SK-N-SH treated with all-trans-retinoic acid at 6 μM for 48 hours (cell line): ENCODE data around the gene GPHN.

ENCODE experiments used
- ATAC-seq: fragments of 200-7000 bp; cut with Tn5 transposase; 3 replicates; pipeline ENCODE4 v1.9.1; 2020; ENCODE audit warnings: mild to moderate bottlenecking, moderate library complexity
- BACH2 ChIP-seq: fragments of 250-450 bp; sonication (Bioruptor Pico); IDR thresholded peaks from 2 replicates; pipeline ENCODE4 v1.9.0; 2021; ENCODE audit warnings: mild to moderate bottlenecking, borderline replicate concordance
- CSDC2 ChIP-seq: fragments of 250-450 bp; sonication (Bioruptor Pico); IDR thresholded peaks from 2 replicates; pipeline ENCODE4 v1.5.0; 2020; ENCODE audit warnings: mild to moderate bottlenecking, moderate library complexity
- ESRRG ChIP-seq: fragments of 250-450 bp; sonication (Bioruptor Pico); IDR thresholded peaks from 2 replicates; pipeline ENCODE4 v1.6.1; 2021; ENCODE audit warnings: mild to moderate bottlenecking
- GLIS3 ChIP-seq: fragments of 250-450 bp; sonication (Bioruptor Pico); IDR thresholded peaks from 2 replicates; pipeline ENCODE4 v1.5.0; 2020; ENCODE audit warnings: mild to moderate bottlenecking, moderate library complexity
- ISL1 ChIP-seq: fragments of 250-450 bp; sonication (Bioruptor Pico); IDR thresholded peaks from 2 replicates; pipeline ENCODE4 v2.1.2; 2022; ENCODE audit warnings: mild to moderate bottlenecking, moderate library complexity
- OSR1 ChIP-seq: fragments of 250-450 bp; sonication (Bioruptor Pico); IDR thresholded peaks from 2 replicates; pipeline ENCODE4 v1.8.0; 2022; ENCODE audit warnings: moderate library complexity, mild to moderate bottlenecking, inconsistent platforms
- PPARA ChIP-seq: fragments of 250-450 bp; sonication (Bioruptor Pico); IDR thresholded peaks from 2 replicates; pipeline ENCODE4 v1.5.0; 2020; ENCODE audit warnings: mild to moderate bottlenecking, borderline replicate concordance
- RARB ChIP-seq: fragments of 250-450 bp; sonication (Bioruptor Pico); IDR thresholded peaks from 2 replicates; pipeline ENCODE4 v1.8.0; 2021; ENCODE audit warnings: mild to moderate bottlenecking, moderate library complexity
- SNAI2 ChIP-seq: fragments of 250-450 bp; sonication (Bioruptor Pico); IDR thresholded peaks from 2 replicates; pipeline ENCODE4 v1.5.0; 2020; ENCODE audit warnings: mild to moderate bottlenecking, moderate library complexity
- TCF4 ChIP-seq: fragments of 250-450 bp; sonication (Bioruptor Pico); IDR thresholded peaks from 2 replicates; pipeline ENCODE4 v1.8.0; 2021; ENCODE audit warnings: mild to moderate bottlenecking, moderate library complexity, borderline replicate concordance
- TOX ChIP-seq: fragments of 250-450 bp; sonication (Bioruptor Pico); IDR thresholded peaks from 2 replicates; pipeline ENCODE4 v1.8.0; 2021; ENCODE audit warnings: mild to moderate bottlenecking, moderate library complexity, borderline replicate concordance
- ZC3H10 ChIP-seq: fragments of 250-450 bp; sonication (Bioruptor Pico); IDR thresholded peaks from 2 replicates; pipeline ENCODE4 v1.5.1; 2021; ENCODE audit warnings: mild to moderate bottlenecking, moderate library complexity
- ZFP3 ChIP-seq: fragments of 250-450 bp; sonication (Bioruptor Pico); IDR thresholded peaks from 2 replicates; pipeline ENCODE4 v1.5.0; 2020; ENCODE audit warnings: mild to moderate bottlenecking, moderate library complexity
- ZNF565 ChIP-seq: fragments of 450-650 bp; formaldehyde crosslinking; conservative IDR thresholded peaks from 2 replicates; pipeline ENCODE4 v1.5.0; 2020; ENCODE audit warnings: low read depth, mild to moderate bottlenecking, moderate library complexity
- ZNF70 ChIP-seq: fragments of 450-650 bp; formaldehyde crosslinking; IDR thresholded peaks from 2 replicates; pipeline ENCODE4 v1.5.0; 2020; ENCODE audit warnings: mild to moderate bottlenecking, moderate library complexity
- ZNF8 ChIP-seq: fragments of 450-650 bp; formaldehyde crosslinking; IDR thresholded peaks from 2 replicates; pipeline ENCODE4 v1.5.0; 2020; ENCODE audit warnings: mild to moderate bottlenecking, moderate library complexity
- TF ChIP-seq, protein P1 (sequence below): fragments of 250-450 bp; sonication (Bioruptor Pico); IDR thresholded peaks from 2 replicates; pipeline ENCODE4 v1.5.1; 2020; ENCODE audit warnings: low read depth, mild to moderate bottlenecking, moderate library complexity
- TF ChIP-seq, protein P2 (sequence below): fragments of 250-450 bp; sonication (Bioruptor Pico); IDR thresholded peaks from 2 replicates; pipeline ENCODE4 v1.8.0; 2020; ENCODE audit warnings: mild to moderate bottlenecking, moderate library complexity, borderline replicate concordance
- TF ChIP-seq, protein P3 (sequence below): fragments of 250-450 bp; sonication (Bioruptor Pico); IDR thresholded peaks from 2 replicates; pipeline ENCODE4 v1.8.0; 2021; ENCODE audit warnings: low read depth, mild to moderate bottlenecking, moderate library complexity, borderline replicate concordance
- TF ChIP-seq, protein P4 (sequence below): fragments of 250-450 bp; sonication (Bioruptor Pico); IDR thresholded peaks from 2 replicates; pipeline ENCODE4 v1.5.0; 2020; ENCODE audit warnings: mild to moderate bottlenecking, moderate library complexity
- TF ChIP-seq, protein P5 (sequence below): fragments of 250-450 bp; sonication (Bioruptor Pico); IDR thresholded peaks from 2 replicates; pipeline ENCODE4 v1.5.1; 2021; ENCODE audit warnings: mild to moderate bottlenecking, moderate library complexity

GPHN gene

DNA sequence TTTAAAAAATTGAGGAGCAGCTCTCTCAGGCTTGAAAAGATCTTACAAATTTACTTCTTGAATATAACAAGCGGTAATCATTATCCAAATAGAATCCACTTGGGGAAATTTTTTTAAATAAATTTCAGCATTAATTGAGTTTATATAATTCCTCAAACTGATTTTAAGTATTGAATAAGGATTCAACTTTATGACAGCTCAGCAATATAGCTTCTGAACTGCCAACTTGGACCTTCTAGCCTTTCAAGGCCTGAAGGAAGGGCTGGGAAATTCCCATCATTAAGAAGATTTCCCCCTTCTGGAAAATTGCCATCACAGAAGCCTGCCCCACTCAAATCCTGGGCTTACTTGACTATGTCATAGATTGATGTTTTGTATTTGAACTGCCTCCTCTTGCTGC lies 623.7 kb downstream of the GPHN start:
- no peak for ATAC-seq
- no peak for TF ChIP-seq ZNF565 (CRISPR knock-in tag)
- TF ChIP-seq ZFP3 (CRISPR knock-in tag), result no peak
- TF ChIP-seq SNAI2, result no peak
- TF ChIP-seq ZNF8 (CRISPR knock-in tag), result no peak
- no peak for TF ChIP-seq TOX (CRISPR knock-in tag)
- TF ChIP-seq, protein P1, sequence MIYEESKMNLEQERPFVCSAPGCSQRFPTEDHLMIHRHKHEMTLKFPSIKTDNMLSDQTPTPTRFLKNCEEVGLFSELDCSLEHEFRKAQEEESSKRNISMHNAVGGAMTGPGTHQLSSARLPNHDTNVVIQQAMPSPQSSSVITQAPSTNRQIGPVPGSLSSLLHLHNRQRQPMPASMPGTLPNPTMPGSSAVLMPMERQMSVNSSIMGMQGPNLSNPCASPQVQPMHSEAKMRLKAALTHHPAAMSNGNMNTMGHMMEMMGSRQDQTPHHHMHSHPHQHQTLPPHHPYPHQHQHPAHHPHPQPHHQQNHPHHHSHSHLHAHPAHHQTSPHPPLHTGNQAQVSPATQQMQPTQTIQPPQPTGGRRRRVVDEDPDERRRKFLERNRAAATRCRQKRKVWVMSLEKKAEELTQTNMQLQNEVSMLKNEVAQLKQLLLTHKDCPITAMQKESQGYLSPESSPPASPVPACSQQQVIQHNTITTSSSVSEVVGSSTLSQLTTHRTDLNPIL (CRISPR knock-in tag), result no peak

DNA sequence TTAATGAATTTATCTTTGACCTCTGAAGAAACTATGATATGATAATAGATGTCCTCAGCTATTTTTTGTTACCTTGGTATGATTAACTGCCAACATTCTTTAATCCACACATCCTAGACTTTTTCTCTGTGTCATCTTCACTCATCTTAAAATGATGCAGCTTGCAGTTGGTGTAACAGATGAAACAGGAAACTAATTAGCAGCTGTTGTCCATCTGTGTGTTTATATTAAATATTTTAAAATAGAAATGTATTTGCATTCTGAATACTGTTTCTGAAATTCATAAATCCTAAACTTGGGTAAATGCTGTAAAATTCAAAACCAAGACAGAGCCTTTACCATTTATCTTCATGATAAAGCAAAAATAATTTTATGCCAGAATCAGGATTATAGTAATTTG lies 625.2 kb downstream of the GPHN start:
- ATAC-seq, result no peak
- TF ChIP-seq GLIS3 (CRISPR knock-in tag) (no peak), ESRRG (CRISPR knock-in tag) (no peak), PPARA (no peak), TCF4 (CRISPR knock-in tag) (no peak), ISL1 (CRISPR knock-in tag) (no peak), RARB (CRISPR knock-in tag) (no peak), ZNF565 (CRISPR knock-in tag) (no peak), BACH2 (CRISPR knock-in tag) (no peak), OSR1 (CRISPR knock-in tag) (no peak), ZC3H10 (no peak), TOX (CRISPR knock-in tag) (no peak), CSDC2 (CRISPR knock-in tag) (no peak), ZNF70 (CRISPR knock-in tag) (no peak), SNAI2 (no peak)
- TF ChIP-seq, protein P1 (CRISPR knock-in tag), result no peak
- TF ChIP-seq, protein P2, sequence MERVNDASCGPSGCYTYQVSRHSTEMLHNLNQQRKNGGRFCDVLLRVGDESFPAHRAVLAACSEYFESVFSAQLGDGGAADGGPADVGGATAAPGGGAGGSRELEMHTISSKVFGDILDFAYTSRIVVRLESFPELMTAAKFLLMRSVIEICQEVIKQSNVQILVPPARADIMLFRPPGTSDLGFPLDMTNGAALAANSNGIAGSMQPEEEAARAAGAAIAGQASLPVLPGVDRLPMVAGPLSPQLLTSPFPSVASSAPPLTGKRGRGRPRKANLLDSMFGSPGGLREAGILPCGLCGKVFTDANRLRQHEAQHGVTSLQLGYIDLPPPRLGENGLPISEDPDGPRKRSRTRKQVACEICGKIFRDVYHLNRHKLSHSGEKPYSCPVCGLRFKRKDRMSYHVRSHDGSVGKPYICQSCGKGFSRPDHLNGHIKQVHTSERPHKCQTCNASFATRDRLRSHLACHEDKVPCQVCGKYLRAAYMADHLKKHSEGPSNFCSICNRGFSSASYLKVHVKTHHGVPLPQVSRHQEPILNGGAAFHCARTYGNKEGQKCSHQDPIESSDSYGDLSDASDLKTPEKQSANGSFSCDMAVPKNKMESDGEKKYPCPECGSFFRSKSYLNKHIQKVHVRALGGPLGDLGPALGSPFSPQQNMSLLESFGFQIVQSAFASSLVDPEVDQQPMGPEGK (CRISPR knock-in tag), result no peak
- TF ChIP-seq, protein P3, sequence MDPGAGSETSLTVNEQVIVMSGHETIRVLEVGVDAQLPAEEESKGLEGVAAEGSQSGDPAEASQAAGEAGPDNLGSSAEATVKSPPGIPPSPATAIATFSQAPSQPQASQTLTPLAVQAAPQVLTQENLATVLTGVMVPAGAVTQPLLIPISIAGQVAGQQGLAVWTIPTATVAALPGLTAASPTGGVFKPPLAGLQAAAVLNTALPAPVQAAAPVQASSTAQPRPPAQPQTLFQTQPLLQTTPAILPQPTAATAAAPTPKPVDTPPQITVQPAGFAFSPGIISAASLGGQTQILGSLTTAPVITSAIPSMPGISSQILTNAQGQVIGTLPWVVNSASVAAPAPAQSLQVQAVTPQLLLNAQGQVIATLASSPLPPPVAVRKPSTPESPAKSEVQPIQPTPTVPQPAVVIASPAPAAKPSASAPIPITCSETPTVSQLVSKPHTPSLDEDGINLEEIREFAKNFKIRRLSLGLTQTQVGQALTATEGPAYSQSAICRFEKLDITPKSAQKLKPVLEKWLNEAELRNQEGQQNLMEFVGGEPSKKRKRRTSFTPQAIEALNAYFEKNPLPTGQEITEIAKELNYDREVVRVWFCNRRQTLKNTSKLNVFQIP (CRISPR knock-in tag), result no peak
- TF ChIP-seq, protein P4, sequence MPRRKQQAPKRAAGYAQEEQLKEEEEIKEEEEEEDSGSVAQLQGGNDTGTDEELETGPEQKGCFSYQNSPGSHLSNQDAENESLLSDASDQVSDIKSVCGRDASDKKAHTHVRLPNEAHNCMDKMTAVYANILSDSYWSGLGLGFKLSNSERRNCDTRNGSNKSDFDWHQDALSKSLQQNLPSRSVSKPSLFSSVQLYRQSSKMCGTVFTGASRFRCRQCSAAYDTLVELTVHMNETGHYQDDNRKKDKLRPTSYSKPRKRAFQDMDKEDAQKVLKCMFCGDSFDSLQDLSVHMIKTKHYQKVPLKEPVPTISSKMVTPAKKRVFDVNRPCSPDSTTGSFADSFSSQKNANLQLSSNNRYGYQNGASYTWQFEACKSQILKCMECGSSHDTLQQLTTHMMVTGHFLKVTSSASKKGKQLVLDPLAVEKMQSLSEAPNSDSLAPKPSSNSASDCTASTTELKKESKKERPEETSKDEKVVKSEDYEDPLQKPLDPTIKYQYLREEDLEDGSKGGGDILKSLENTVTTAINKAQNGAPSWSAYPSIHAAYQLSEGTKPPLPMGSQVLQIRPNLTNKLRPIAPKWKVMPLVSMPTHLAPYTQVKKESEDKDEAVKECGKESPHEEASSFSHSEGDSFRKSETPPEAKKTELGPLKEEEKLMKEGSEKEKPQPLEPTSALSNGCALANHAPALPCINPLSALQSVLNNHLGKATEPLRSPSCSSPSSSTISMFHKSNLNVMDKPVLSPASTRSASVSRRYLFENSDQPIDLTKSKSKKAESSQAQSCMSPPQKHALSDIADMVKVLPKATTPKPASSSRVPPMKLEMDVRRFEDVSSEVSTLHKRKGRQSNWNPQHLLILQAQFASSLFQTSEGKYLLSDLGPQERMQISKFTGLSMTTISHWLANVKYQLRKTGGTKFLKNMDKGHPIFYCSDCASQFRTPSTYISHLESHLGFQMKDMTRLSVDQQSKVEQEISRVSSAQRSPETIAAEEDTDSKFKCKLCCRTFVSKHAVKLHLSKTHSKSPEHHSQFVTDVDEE (CRISPR knock-in tag), result no peak
- TF ChIP-seq, protein P5, sequence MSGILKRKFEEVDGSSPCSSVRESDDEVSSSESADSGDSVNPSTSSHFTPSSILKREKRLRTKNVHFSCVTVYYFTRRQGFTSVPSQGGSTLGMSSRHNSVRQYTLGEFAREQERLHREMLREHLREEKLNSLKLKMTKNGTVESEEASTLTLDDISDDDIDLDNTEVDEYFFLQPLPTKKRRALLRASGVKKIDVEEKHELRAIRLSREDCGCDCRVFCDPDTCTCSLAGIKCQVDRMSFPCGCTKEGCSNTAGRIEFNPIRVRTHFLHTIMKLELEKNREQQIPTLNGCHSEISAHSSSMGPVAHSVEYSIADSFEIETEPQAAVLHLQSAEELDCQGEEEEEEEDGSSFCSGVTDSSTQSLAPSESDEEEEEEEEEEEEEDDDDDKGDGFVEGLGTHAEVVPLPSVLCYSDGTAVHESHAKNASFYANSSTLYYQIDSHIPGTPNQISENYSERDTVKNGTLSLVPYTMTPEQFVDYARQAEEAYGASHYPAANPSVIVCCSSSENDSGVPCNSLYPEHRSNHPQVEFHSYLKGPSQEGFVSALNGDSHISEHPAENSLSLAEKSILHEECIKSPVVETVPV, result no peak
- TF ChIP-seq, all 23 proteins: peak for 0
